Measurements from ENCODE around the gene ZFTA.

Gene ZFTA

GRCh38 chr11:63762654-63763495, 5.7 kb downstream of the ZFTA start:
- no peak for TF ChIP-seq CTCF (conservative IDR thresholded peaks at IDR 0.05; ENCODE audit: control insufficient read depth, insufficient read depth, low read depth, low read length)
- DNase-seq (ENCODE audit: low read depth) = peak; percentile 51
- H3K4me3 ChIP-seq (ENCODE audit: control insufficient read depth, low read depth, low read length) = peak overlapping the region; percentile 60

GRCh38 chr11:63761931-63762653, 6.5 kb downstream of the ZFTA start:
- no peak for TF ChIP-seq CTCF (conservative IDR thresholded peaks at IDR 0.05; ENCODE audit: control insufficient read depth, insufficient read depth, low read depth, low read length)
- peak overlapping the region; percentile 60 for H3K4me3 ChIP-seq (ENCODE audit: control insufficient read depth, low read depth, low read length)
- DNase-seq (ENCODE audit: low read depth) = no peak

GRCh38 chr11:63761188-63761587, 7.4 kb downstream of the ZFTA start:
- no peak for TF ChIP-seq CTCF (conservative IDR thresholded peaks at IDR 0.05; ENCODE audit: control insufficient read depth, insufficient read depth, low read depth, low read length)
- no peak for DNase-seq (ENCODE audit: low read depth)
- no peak overlapping the region for H3K4me3 ChIP-seq (ENCODE audit: control insufficient read depth, low read depth, low read length)

GRCh38 chr11:63760487-63761079, 8.0 kb downstream of the ZFTA start:
- H3K4me3 ChIP-seq (ENCODE audit: control insufficient read depth, low read depth, low read length) = no peak overlapping the region
- no peak for TF ChIP-seq CTCF (conservative IDR thresholded peaks at IDR 0.05; ENCODE audit: control insufficient read depth, insufficient read depth, low read depth, low read length)
- DNase-seq (ENCODE audit: low read depth) = no peak

- DNase-seq (ENCODE audit: low read depth) = no peak
- no peak for TF ChIP-seq CTCF (conservative IDR thresholded peaks at IDR 0.05; ENCODE audit: control insufficient read depth, insufficient read depth, low read depth, low read length)
- no peak overlapping the region for H3K4me3 ChIP-seq (ENCODE audit: control insufficient read depth, low read depth, low read length)
Observed at GRCh38 chr11:63756919-63757761, 11.4 kb downstream of the ZFTA start.

- no peak for TF ChIP-seq CTCF (conservative IDR thresholded peaks at IDR 0.05; ENCODE audit: control insufficient read depth, insufficient read depth, low read depth, low read length)
- DNase-seq (ENCODE audit: low read depth) = no peak
- no peak overlapping the region for H3K4me3 ChIP-seq (ENCODE audit: control insufficient read depth, low read depth, low read length)
Observed at GRCh38 chr11:63749624-63750023, 19.0 kb downstream of the ZFTA start.
